Left ventricle myocardium inferior (tissue), 1 donor: ENCODE results near the gene GPR176. TPM values are rescaled to one million over a fixed set of nuclear protein-coding genes. Genes with fewer than 3 reads are reported as not detected.

Source experiments
- DNase-seq: peaks from one replicate; pipeline ENCODE4 v3.0.0-alpha.2; 2020
- H3K27ac ChIP-seq: fragments of 200-600 bp; replicated peaks from 2 replicates; pipeline ENCODE4 v1.8.0; 2021
- H3K27me3 ChIP-seq: fragments of 200-600 bp; 2 replicates; pipeline ENCODE4 v1.8.0; 2021; ENCODE audit warnings: low read depth
- H3K36me3 ChIP-seq: fragments of 200-600 bp; 2 replicates; pipeline ENCODE4 v1.8.0; 2021
- H3K4me1 ChIP-seq: fragments of 200-600 bp; 2 replicates; pipeline ENCODE4 v1.8.0; 2021
- H3K4me3 ChIP-seq: fragments of 200-600 bp; 2 replicates; pipeline ENCODE4 v1.8.0; 2021; ENCODE audit warnings: mild to moderate bottlenecking, moderate library complexity
- H3K9me3 ChIP-seq: fragments of 200-600 bp; replicated peaks from 2 replicates; pipeline ENCODE4 v1.8.0; 2021
- CTCF ChIP-seq: fragments of 200-600 bp; IDR thresholded peaks from 2 replicates; pipeline ENCODE4 v1.8.0; 2021; ENCODE audit warnings: antibody characterized with exemption, mild to moderate bottlenecking, borderline replicate concordance
- intact Hi-C: fragments of 100-400 bp; cut with micrococcal nuclease; formaldehyde crosslinking; loops from one replicate; pipeline ENCODE4 v1.11.0; 2022
- total RNA-seq: library from RNA; stranded (reverse); fragmentation: NEBNext Ultra II Directional; extraction: Animal tissue kit (Norgen Biotek cat#: 25700); gene quantifications from one replicate; pipeline ENCODE4 v1.2.1, GENCODE V29; 2021
- donor health status: DM: no; HTN: yes; CAD: no; lungs with severe emphysema.

The GPR176 gene
- total RNA-seq, 1 donor from 2014 or later: 1.6 TPM

GRCh38 chr15:39942101-39942752, 22.2 kb upstream of the GPR176 start:
- Histone ChIP-seq H3K4me3 (no peak overlapping the region), H3K36me3 (peaks cover 67% of the 10 kb centered on the region), H3K27ac (no peak overlapping the region), H3K9me3 (no peaks in the 10 kb centered on the region), H3K4me1 (peaks cover 33% of the 10 kb centered on the region), H3K27me3 (no peaks in the 10 kb centered on the region)
- no peak for TF ChIP-seq CTCF
- intact Hi-C loops: no loop called here
- no peak for DNase-seq

GRCh38 chr15:39939487-39940452, 19.7 kb upstream of the GPR176 start:
- peaks cover 43% of the 10 kb centered on the region for H3K36me3 ChIP-seq

GRCh38 chr15:39937696-39938095, 17.6 kb upstream of the GPR176 start:
- DNase-seq: no peak
- intact Hi-C loops: no loop called here
- no peak overlapping the region for H3K27ac ChIP-seq
- no peak overlapping the region for H3K4me3 ChIP-seq
- no peaks in the 10 kb centered on the region for H3K27me3 ChIP-seq
- H3K4me1 ChIP-seq: peaks cover 69% of the 10 kb centered on the region
- H3K36me3 ChIP-seq: peaks cover 24% of the 10 kb centered on the region
- H3K9me3 ChIP-seq: no peaks in the 10 kb centered on the region
- TF ChIP-seq CTCF: no peak

More at GRCh38 chr15:39939487-39940452, 19.7 kb upstream of the GPR176 start:
- H3K9me3 ChIP-seq: no peaks in the 10 kb centered on the region
- peak; percentile 32 for DNase-seq
- H3K27me3 ChIP-seq: no peaks in the 10 kb centered on the region
- H3K27ac ChIP-seq: peak overlapping the region; percentile 14
- intact Hi-C loops: no loop called here
- H3K4me3 ChIP-seq: no peak overlapping the region
- peaks cover 57% of the 10 kb centered on the region for H3K4me1 ChIP-seq
- no peak for TF ChIP-seq CTCF

GRCh38 chr15:39936681-39937080, 16.6 kb upstream of the GPR176 start:
- no peak overlapping the region for H3K4me3 ChIP-seq
- no peak overlapping the region for H3K27ac ChIP-seq
- intact Hi-C loops: no loop called here
- TF ChIP-seq CTCF: no peak
- no peaks in the 10 kb centered on the region for H3K9me3 ChIP-seq
- H3K27me3 ChIP-seq: no peaks in the 10 kb centered on the region
- DNase-seq: no peak
- peaks cover 69% of the 10 kb centered on the region for H3K4me1 ChIP-seq
- peaks cover 19% of the 10 kb centered on the region for H3K36me3 ChIP-seq

GRCh38 chr15:39936187-39936586, 16.1 kb upstream of the GPR176 start:
- Histone ChIP-seq H3K4me1 (peaks cover 69% of the 10 kb centered on the region), H3K36me3 (peaks cover 14% of the 10 kb centered on the region), H3K27me3 (no peaks in the 10 kb centered on the region), H3K27ac (no peak overlapping the region), H3K9me3 (no peaks in the 10 kb centered on the region), H3K4me3 (no peak overlapping the region)
- DNase-seq: no peak
- no peak for TF ChIP-seq CTCF
- intact Hi-C loops: no loop called here
